Right atrium auricular region (tissue), 2 donors: ENCODE data around the gene MLLT11. TPM values are rescaled to one million over a fixed set of nuclear protein-coding genes. Genes with fewer than 3 reads are reported as not detected.

Experiments
- DNase-seq: peaks from one replicate; pipeline ENCODE4 v3.0.0-alpha.2; 2019; ENCODE audit warnings: low spot score
- H3K27ac ChIP-seq, 2 donors: fragments of 200-600 bp; sonication (generic); 1 replicate in 1 of 2; 2 replicates in 1 of 2; pipeline ENCODE4 v1.5.1; 2016 to 2019
- H3K27me3 ChIP-seq, 2 donors: fragments of 200-600 bp; sonication (generic); one replicate each; pipeline versions ENCODE4 v1.5.1 to v1.6.0; 2017 to 2019
- H3K36me3 ChIP-seq: fragments of 200-600 bp; sonication (generic); one replicate; pipeline ENCODE4 v1.5.1; 2016
- H3K4me1 ChIP-seq, 2 donors: fragments of 200-600 bp; sonication (generic); one replicate each; pipeline versions ENCODE4 v1.5.1 to v1.6.0; 2017 to 2019
- H3K4me3 ChIP-seq, 2 donors: fragments of 200-600 bp; sonication (generic); 1 replicate in 1 of 2; 2 replicates in 1 of 2; pipeline ENCODE4 v1.5.1; 2017 to 2019; ENCODE audit warnings: mild to moderate bottlenecking in 1 of 2, moderate library complexity in 1 of 2
- H3K9me3 ChIP-seq, 2 donors: fragments of 200-600 bp; sonication (generic); one replicate each; pipeline ENCODE4 v1.5.1; 2019
- total RNA-seq, 2 donors: library from RNA; depleted of rRNA; stranded (reverse); fragments of >200 nt; gene quantifications; one replicate each; pipeline ENCODE4 v1.1.0, GENCODE V29; 2016
- TF ChIP-seq, protein P1 (sequence below), 2 donors: fragments of 200-600 bp; sonication (generic); IDR thresholded peaks; one replicate each; pipeline ENCODE4 v1.5.1; 2019; ENCODE audit warnings: antibody characterized with exemption in 2 of 2

Gene MLLT11
- total RNA-seq, 2 donors from 2014 or later = 3.5 to 10.9 TPM

DNA sequence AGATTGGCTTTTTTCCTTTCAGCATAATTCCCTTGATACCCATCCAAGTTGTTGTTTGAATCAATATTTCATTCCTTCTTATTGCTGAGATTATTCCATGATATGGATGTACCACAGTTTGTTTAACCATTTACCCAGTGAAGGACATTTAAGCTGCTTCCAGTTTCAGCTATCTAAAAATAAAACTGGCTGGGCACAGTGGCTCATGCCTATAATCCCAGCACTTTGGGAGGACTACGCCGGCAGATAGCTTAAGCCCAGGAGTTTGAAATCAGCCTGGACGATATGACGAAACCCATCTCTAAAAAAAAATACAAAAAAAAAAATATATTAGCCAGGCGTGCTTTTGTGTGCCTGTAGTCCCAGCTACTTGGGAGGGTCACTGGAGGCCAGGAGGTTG is 53.7 kb downstream of the MLLT11 start:
- no peak for DNase-seq
- Histone ChIP-seq H3K4me3 (no peak overlapping the region), H3K27me3 (no peaks in the 10 kb centered on the region), H3K27ac (no peak overlapping the region), H3K4me1 (no peaks in the 10 kb centered on the region), H3K36me3 (peaks cover 35% of the 10 kb centered on the region), H3K9me3 (no peaks in the 10 kb centered on the region)
- TF ChIP-seq, protein P1, sequence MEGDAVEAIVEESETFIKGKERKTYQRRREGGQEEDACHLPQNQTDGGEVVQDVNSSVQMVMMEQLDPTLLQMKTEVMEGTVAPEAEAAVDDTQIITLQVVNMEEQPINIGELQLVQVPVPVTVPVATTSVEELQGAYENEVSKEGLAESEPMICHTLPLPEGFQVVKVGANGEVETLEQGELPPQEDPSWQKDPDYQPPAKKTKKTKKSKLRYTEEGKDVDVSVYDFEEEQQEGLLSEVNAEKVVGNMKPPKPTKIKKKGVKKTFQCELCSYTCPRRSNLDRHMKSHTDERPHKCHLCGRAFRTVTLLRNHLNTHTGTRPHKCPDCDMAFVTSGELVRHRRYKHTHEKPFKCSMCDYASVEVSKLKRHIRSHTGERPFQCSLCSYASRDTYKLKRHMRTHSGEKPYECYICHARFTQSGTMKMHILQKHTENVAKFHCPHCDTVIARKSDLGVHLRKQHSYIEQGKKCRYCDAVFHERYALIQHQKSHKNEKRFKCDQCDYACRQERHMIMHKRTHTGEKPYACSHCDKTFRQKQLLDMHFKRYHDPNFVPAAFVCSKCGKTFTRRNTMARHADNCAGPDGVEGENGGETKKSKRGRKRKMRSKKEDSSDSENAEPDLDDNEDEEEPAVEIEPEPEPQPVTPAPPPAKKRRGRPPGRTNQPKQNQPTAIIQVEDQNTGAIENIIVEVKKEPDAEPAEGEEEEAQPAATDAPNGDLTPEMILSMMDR (IDR thresholded peaks at IDR 0.05) = no peak

Other genes starting within 250 kb of the MLLT11 start
- gene ARNT, start 183.8 kb upstream of the MLLT11 start, total RNA-seq = 10 to 100 TPM; 28.3 to 40.3 TPM
- gene CTXND2, start 173.3 kb upstream of the MLLT11 start, total RNA-seq = under 1 TPM; 0.28 to 0.41 TPM
- 10 to 100 TPM; 18.6 to 18.9 TPM for gene SETDB1, start 134.0 kb upstream of the MLLT11 start, total RNA-seq
- gene CERS2, start 85.6 kb upstream of the MLLT11 start, total RNA-seq = 10 to 100 TPM; 47.9 to 91.4 TPM
- gene ANXA9, start 78.1 kb upstream of the MLLT11 start, total RNA-seq = 1 to 10 TPM; 1.6 to 7.7 TPM
- gene MINDY1, start 53.5 kb upstream of the MLLT11 start, total RNA-seq = 10 to 100 TPM; 62.2 to 72.3 TPM
- gene PRUNE1, start 51.9 kb upstream of the MLLT11 start, total RNA-seq = 10 to 100 TPM; 52.0 to 68.4 TPM
- under 1 TPM; 0.22 to 0.24 TPM for gene BNIPL, start 23.8 kb upstream of the MLLT11 start, total RNA-seq
- gene C1orf56, start 12.6 kb upstream of the MLLT11 start, total RNA-seq = 10 to 100 TPM in 1 of 2 donors, 1 to 10 TPM in 1; 8.8 to 16.2 TPM
- gene CDC42SE1, start 775 bp upstream of the MLLT11 start, total RNA-seq = 10 to 100 TPM; 18.2 to 37.5 TPM
- 10 to 100 TPM; 18.0 to 19.4 TPM for gene GABPB2, start 10.4 kb downstream of the MLLT11 start, total RNA-seq
- gene SEMA6C, start 86.2 kb downstream of the MLLT11 start, total RNA-seq = 10 to 100 TPM; 40.0 to 60.7 TPM
- gene TNFAIP8L2, start 96.3 kb downstream of the MLLT11 start, total RNA-seq = 1 to 10 TPM in 1 of 2 donors, under 1 TPM in 1; 0.56 to 4.8 TPM
- gene LYSMD1, start 105.5 kb downstream of the MLLT11 start, total RNA-seq = 10 to 100 TPM; 14.6 to 16.1 TPM
- gene SCNM1, start 105.7 kb downstream of the MLLT11 start, total RNA-seq = 10 to 100 TPM; 14.4 to 14.7 TPM
- not detected for gene TMOD4, start 115.6 kb downstream of the MLLT11 start, total RNA-seq
- 10 to 100 TPM; 23.4 to 32.1 TPM for gene VPS72, start 129.8 kb downstream of the MLLT11 start, total RNA-seq
- gene PIP5K1A, start 138.2 kb downstream of the MLLT11 start, total RNA-seq = 10 to 100 TPM; 35.6 to 41.8 TPM
- gene PSMD4, start 194.3 kb downstream of the MLLT11 start, total RNA-seq = 100 to 1,000 TPM; 109 to 157 TPM
- gene ZNF687, start 221.9 kb downstream of the MLLT11 start, total RNA-seq = 10 to 100 TPM; 12.9 to 26.3 TPM